ENCODE data around the gene DRC7.

DNA sequence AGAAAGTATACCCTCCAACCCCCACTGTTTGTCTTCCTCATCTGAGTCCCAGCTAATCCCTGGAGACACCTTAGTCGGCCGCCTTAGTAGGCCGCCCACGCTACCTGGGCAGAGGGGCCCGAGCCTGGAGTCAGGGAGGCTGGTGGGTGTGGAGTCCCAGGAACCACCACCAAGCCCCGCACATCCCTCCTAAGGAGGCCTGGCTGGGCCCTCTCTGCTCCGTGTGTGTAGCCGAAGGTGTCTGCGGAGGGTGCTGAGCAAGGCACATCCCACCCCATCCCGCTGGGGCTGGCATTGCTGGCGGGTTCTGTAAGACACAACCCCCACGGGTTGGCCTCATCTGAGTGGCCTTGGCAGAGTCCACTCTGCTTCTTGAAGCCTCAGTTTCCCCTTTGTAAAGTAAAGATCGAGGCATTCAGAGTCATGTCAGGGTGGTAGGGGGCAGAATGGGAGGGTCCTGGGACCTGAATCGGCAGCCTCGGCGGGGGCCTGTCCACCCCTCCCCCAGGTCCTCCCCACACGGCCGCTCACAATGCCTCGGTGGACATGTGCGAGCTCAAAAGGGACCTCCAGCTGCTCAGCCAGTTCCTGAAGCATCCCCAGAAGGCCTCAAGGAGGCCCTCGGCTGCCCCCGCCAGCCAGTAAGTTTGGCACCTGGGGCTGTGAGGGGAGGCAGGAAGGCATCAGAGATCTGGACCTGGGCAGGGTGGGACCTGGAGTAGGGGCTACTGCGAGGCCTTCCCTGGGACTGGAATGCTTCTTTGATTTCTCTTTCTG is 41.7 kb upstream of the DRC7 start:
- TF ChIP-seq, protein P1, sequence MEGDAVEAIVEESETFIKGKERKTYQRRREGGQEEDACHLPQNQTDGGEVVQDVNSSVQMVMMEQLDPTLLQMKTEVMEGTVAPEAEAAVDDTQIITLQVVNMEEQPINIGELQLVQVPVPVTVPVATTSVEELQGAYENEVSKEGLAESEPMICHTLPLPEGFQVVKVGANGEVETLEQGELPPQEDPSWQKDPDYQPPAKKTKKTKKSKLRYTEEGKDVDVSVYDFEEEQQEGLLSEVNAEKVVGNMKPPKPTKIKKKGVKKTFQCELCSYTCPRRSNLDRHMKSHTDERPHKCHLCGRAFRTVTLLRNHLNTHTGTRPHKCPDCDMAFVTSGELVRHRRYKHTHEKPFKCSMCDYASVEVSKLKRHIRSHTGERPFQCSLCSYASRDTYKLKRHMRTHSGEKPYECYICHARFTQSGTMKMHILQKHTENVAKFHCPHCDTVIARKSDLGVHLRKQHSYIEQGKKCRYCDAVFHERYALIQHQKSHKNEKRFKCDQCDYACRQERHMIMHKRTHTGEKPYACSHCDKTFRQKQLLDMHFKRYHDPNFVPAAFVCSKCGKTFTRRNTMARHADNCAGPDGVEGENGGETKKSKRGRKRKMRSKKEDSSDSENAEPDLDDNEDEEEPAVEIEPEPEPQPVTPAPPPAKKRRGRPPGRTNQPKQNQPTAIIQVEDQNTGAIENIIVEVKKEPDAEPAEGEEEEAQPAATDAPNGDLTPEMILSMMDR (conservative IDR thresholded peaks at IDR 0.05), result no peak
- no peak for TF ChIP-seq ZFX (IDR thresholded peaks at IDR 0.05)

Data from C4-2B (cell line).